H1 (cell line): ENCODE results near the gene CST8. TPM values are rescaled to one million over a fixed set of nuclear protein-coding genes. Genes with fewer than 3 reads are reported as not detected.
A peak's percentile ranks its signal among the peaks of the same experiment; 100 is the strongest.

Experiments used
- CTCF ChIA-PET: fragments of 300-600 bp; sonication (Branson Sonifier 250); formaldehyde crosslinking; loops from one replicate; lab custom pipeline; 2021; ENCODE audit not compliant: partially characterized antibody; lab: Charles Lee
- POLR2A ChIA-PET: fragments of 300-600 bp; sonication (Branson Sonifier 250); formaldehyde crosslinking; loops from one replicate; lab custom pipeline; 2021; ENCODE audit warnings: inconsistent platforms; ENCODE audit not compliant: partially characterized antibody; lab: Charles Lee
- DNase-seq, 2 experiments: peaks; one replicate each; pipeline versions ENCODE4 v3.0.0 to v3.0.0-alpha.2; 2010 to 2022; ENCODE audit warnings: low spot score in 2 of 2, low read depth in 1 of 2, mixed read lengths in 1 of 2
- FAIRE-seq: peaks from 2 replicates; lab custom pipeline; 2011; peaks lifted over from hg19 to GRCh38; lab: Jason Lieb, UNC
- H2AFZ ChIP-seq: 2 replicates; pipeline ENCODE4 v1.8.1; 2012; ENCODE audit warnings: low read length, inconsistent platforms
- H2AK5ac ChIP-seq: 2 replicates; pipeline ENCODE4 v1.6.1; 2013; ENCODE audit warnings: low read depth, low read length
- H2BK120ac ChIP-seq: replicated peaks from 2 replicates; pipeline ENCODE3; 2013; ENCODE audit warnings: low read depth, low read length, inconsistent platforms
- H2BK12ac ChIP-seq: 2 replicates; pipeline ENCODE4 v1.6.1; 2013; ENCODE audit warnings: low read depth, low read length
- H2BK15ac ChIP-seq: 2 replicates; pipeline ENCODE4 v1.6.1; 2013; ENCODE audit warnings: low read length
- H2BK20ac ChIP-seq: 2 replicates; pipeline ENCODE4 v1.6.1; 2013; ENCODE audit warnings: low read length
- H2BK5ac ChIP-seq: 2 replicates; pipeline ENCODE4 v1.6.1; 2013; ENCODE audit warnings: low read depth, low read length
- H3K14ac ChIP-seq: 2 replicates; pipeline ENCODE4 v1.6.1; 2013; ENCODE audit warnings: inconsistent platforms; ENCODE audit not compliant: insufficient read length
- H3K18ac ChIP-seq: 2 replicates; pipeline ENCODE4 v1.6.1; 2013; ENCODE audit warnings: low read length; ENCODE audit errors: extremely low read depth
- H3K23ac ChIP-seq: 2 replicates; pipeline ENCODE4 v1.6.1; 2013; ENCODE audit warnings: inconsistent platforms; ENCODE audit not compliant: insufficient read length
- H3K23me2 ChIP-seq: 2 replicates; pipeline ENCODE4 v1.6.1; 2013; ENCODE audit warnings: low read depth, low read length
- H3K27ac ChIP-seq: 2 replicates; pipeline ENCODE4 v1.6.1; 2011; ENCODE audit warnings: low read depth, low read length, inconsistent platforms
- H3K27me3 ChIP-seq, 4 experiments: replicated peaks in 1 of 4; 1 replicate in 1 of 4; 2 replicates in 3 of 4; pipeline versions ENCODE4 v1.6.1 to v1.8.1; 2011 to 2013; ENCODE audit warnings: low read length in 3 of 4, mild to moderate bottlenecking in 3 of 4, inconsistent platforms in 2 of 4, mixed read lengths in 2 of 4, moderate library complexity in 1 of 4; ENCODE audit not compliant: control insufficient read depth in 3 of 4, insufficient read depth in 3 of 4; ENCODE audit errors: extremely low read depth in 1 of 4
- H3K36me3 ChIP-seq, 4 experiments: 2 replicates each; pipeline versions ENCODE4 v1.6.1 to v1.8.1; 2011 to 2013; ENCODE audit warnings: mild to moderate bottlenecking in 4 of 4, low read length in 3 of 4, moderate library complexity in 2 of 4, control low read depth in 1 of 4, inconsistent platforms in 1 of 4; ENCODE audit not compliant: insufficient read depth in 4 of 4, control insufficient read depth in 2 of 4
- H3K4ac ChIP-seq: replicated peaks from 2 replicates; pipeline ENCODE3; 2013; ENCODE audit warnings: low read length, low read depth, mixed read lengths, inconsistent platforms; ENCODE audit not compliant: insufficient read length
- H3K4me1 ChIP-seq, 4 experiments: replicated peaks in 1 of 4; 1 replicate in 1 of 4; 2 replicates in 3 of 4; pipeline versions ENCODE4 v1.6.1 to v1.8.1; 2011 to 2013; ENCODE audit warnings: low read length in 3 of 4, inconsistent platforms in 2 of 4, mixed read lengths in 1 of 4; ENCODE audit not compliant: insufficient read depth in 4 of 4, control insufficient read depth in 3 of 4
- H3K4me2 ChIP-seq, 2 experiments: 2 replicates each; pipeline versions ENCODE4 v1.6.1 to v1.8.1; 2011 to 2013; ENCODE audit warnings: low read depth in 2 of 2, low read length in 2 of 2, control low read depth in 1 of 2, inconsistent platforms in 1 of 2, mild to moderate bottlenecking in 1 of 2; ENCODE audit not compliant: insufficient read depth in 1 of 2
- H3K4me3 ChIP-seq, 4 experiments: fragments of 200-600, 300-600 bp in 1 of 4; sonication (generic), shearing (Covaris generic), sonication (Bioruptor Twin) in 1 of 4; 2 replicates each; pipeline versions ENCODE4 v1.5.1 to v1.8.1; 2011 to 2016; ENCODE audit warnings: low read length in 4 of 4, low read depth in 3 of 4, control low read depth in 2 of 4, inconsistent platforms in 2 of 4, mild to moderate bottlenecking in 2 of 4, mixed read lengths in 1 of 4, moderate library complexity in 1 of 4; ENCODE audit not compliant: insufficient read depth in 2 of 4; ENCODE audit errors: extremely low read depth in 1 of 4
- H3K56ac ChIP-seq: replicated peaks from 2 replicates; pipeline ENCODE3; 2013; ENCODE audit warnings: low read depth, mild to moderate bottlenecking, mixed read lengths, low read length, inconsistent platforms; ENCODE audit not compliant: insufficient read length
- H3K79me1 ChIP-seq: 2 replicates; pipeline ENCODE4 v1.6.1; 2013; ENCODE audit warnings: low read depth, low read length, control low read depth
- H3K79me2 ChIP-seq, 2 experiments: 2 replicates each; pipeline versions ENCODE4 v1.6.1 to v1.8.1; 2012 to 2013; ENCODE audit warnings: low read length in 2 of 2, mild to moderate bottlenecking in 2 of 2, inconsistent platforms in 1 of 2; ENCODE audit not compliant: insufficient read depth in 2 of 2, control insufficient read depth in 1 of 2
- H3K9ac ChIP-seq, 4 experiments: replicated peaks in 1 of 4; 1 replicate in 1 of 4; 2 replicates in 3 of 4; pipeline versions ENCODE4 v1.6.1 to v1.8.1; 2011 to 2013; ENCODE audit warnings: low read depth in 3 of 4, low read length in 3 of 4, control low read depth in 2 of 4, mild to moderate bottlenecking in 2 of 4, moderate library complexity in 2 of 4, inconsistent platforms in 1 of 4; ENCODE audit errors: extremely low read depth in 1 of 4
- H3K9me3 ChIP-seq, 2 experiments: 2 replicates each; pipeline versions ENCODE4 v1.6.1 to v1.8.1; 2012 to 2013; ENCODE audit warnings: mild to moderate bottlenecking in 2 of 2, moderate library complexity in 2 of 2, control low read depth in 1 of 2, inconsistent platforms in 1 of 2, low read depth in 1 of 2, low read length in 1 of 2, mixed read lengths in 1 of 2; ENCODE audit not compliant: insufficient read depth in 2 of 2
- H4K20me1 ChIP-seq, 2 experiments: replicated peaks in 1 of 2; 2 replicates each; pipeline versions ENCODE3 to v1.8.1; 2011 to 2013; ENCODE audit warnings: inconsistent platforms in 2 of 2, low read length in 2 of 2, mild to moderate bottlenecking in 1 of 2; ENCODE audit not compliant: insufficient read depth in 2 of 2, control insufficient read depth in 1 of 2
- H4K5ac ChIP-seq: 2 replicates; pipeline ENCODE4 v1.6.1; 2013; ENCODE audit warnings: low read length, low read depth, mixed read lengths, inconsistent platforms; ENCODE audit not compliant: insufficient read length
- H4K8ac ChIP-seq: 2 replicates; pipeline ENCODE4 v1.8.0; 2013; ENCODE audit warnings: mild to moderate bottlenecking, moderate library complexity, low read length, inconsistent platforms; ENCODE audit not compliant: insufficient read depth; ENCODE audit errors: extremely low read depth
- H4K91ac ChIP-seq: replicated peaks from 2 replicates; pipeline ENCODE3; 2013; ENCODE audit warnings: low read length, mixed read lengths, inconsistent platforms; ENCODE audit not compliant: insufficient read length
- BACH1 ChIP-seq: IDR thresholded peaks from 2 replicates; pipeline ENCODE4 v1.6.1; 2012; ENCODE audit warnings: low read length, improper control_type of control experiment
- BCL11A ChIP-seq, 2 experiments: IDR thresholded peaks; one replicate each; pipeline ENCODE4 v1.6.1; 2011; ENCODE audit warnings: low read depth in 2 of 2, low read length in 2 of 2, mild to moderate bottlenecking in 2 of 2
- BRCA1 ChIP-seq: IDR thresholded peaks from 2 replicates; pipeline ENCODE4 v1.6.1; 2012; ENCODE audit warnings: low read depth, low read length, improper control_type of control experiment
- EGR1 ChIP-seq: IDR thresholded peaks from 2 replicates; pipeline ENCODE4 v1.6.1; 2011; ENCODE audit warnings: low read depth, low read length, borderline replicate concordance
- EZH2 ChIP-seq: fragments of 200-600 bp; sonication (generic); IDR thresholded peaks from 2 replicates; pipeline ENCODE4 v1.7.1; 2012; ENCODE audit warnings: low read depth, mild to moderate bottlenecking, moderate library complexity, low read length, inconsistent platforms; ENCODE audit not compliant: severe bottlenecking
- JUN ChIP-seq: IDR thresholded peaks from 2 replicates; pipeline ENCODE4 v1.6.1; 2011; ENCODE audit warnings: low read depth, mild to moderate bottlenecking, improper control_type of control experiment, low read length
- KDM4A ChIP-seq: IDR thresholded peaks from one replicate; pipeline ENCODE4 v1.7.1; 2012; ENCODE audit warnings: low read depth, mild to moderate bottlenecking, moderate library complexity, low read length, inconsistent platforms; ENCODE audit not compliant: severe bottlenecking
- KDM5A ChIP-seq: fragments of 200-600 bp; IDR thresholded peaks from 2 replicates; pipeline ENCODE4 v1.7.1; 2012; ENCODE audit warnings: mild to moderate bottlenecking, low read length, inconsistent platforms, mixed read lengths
- NANOG ChIP-seq: IDR thresholded peaks from 2 replicates; pipeline ENCODE4 v1.6.1; 2011; ENCODE audit warnings: low read length, low read depth, mild to moderate bottlenecking, inconsistent platforms; ENCODE audit not compliant: insufficient read depth, poor library complexity, severe bottlenecking
- POU5F1 ChIP-seq: IDR thresholded peaks from 2 replicates; pipeline ENCODE4 v1.6.1; 2011; ENCODE audit warnings: low read depth, mild to moderate bottlenecking, low read length, moderate library complexity
- SP2 ChIP-seq: IDR thresholded peaks from 2 replicates; pipeline ENCODE4 v1.6.1; 2012; ENCODE audit warnings: mild to moderate bottlenecking, low read length, inconsistent platforms
- SP4 ChIP-seq: IDR thresholded peaks from 2 replicates; pipeline ENCODE4 v1.6.1; 2012; ENCODE audit warnings: low read length, inconsistent platforms
- TAF7 ChIP-seq: optimal IDR thresholded peaks from 2 replicates; pipeline ENCODE3; 2011; ENCODE audit warnings: low read depth, mild to moderate bottlenecking, inconsistent platforms, low read length, moderate library complexity, borderline replicate concordance
- WGBS, 2 experiments: shearing (Covaris generic) in 1 of 2; methylation state at CpG; one replicate each; pipeline versions ENCODE4 v1.1.6 to v1.1.7; 2013 to 2015; ENCODE audit warnings: low lambda C conversion rate in 2 of 2, mixed read lengths in 2 of 2, inconsistent platforms in 1 of 2, low coverage in 1 of 2, missing lambda C conversion rate in 1 of 2; ENCODE audit not compliant: insufficient replicate concordance in 2 of 2, insufficient coverage in 1 of 2, insufficient read length in 1 of 2; ENCODE audit errors: extremely low coverage in 1 of 2, missing lambda C conversion rate in 1 of 2; 5-methylcytosine and 5-hydroxymethylcytosine counted together
- polyA plus RNA-seq, 7 experiments: library from polyadenylated mRNA; depleted of rRNA in 3 of 7; stranded (reverse) in 5 of 7; unstranded in 2 of 7; fragments of >200 nt in 5 of 7; fragments of 200-250 nt in 2 of 7; gene quantifications; 1 replicate in 5 of 7; 2 replicates in 1 of 7; 4 replicates in 1 of 7; pipeline versions ENCODE4 v1.2.1 to v1.2.3, GENCODE V29; 2011 to 2013; ENCODE audit warnings: missing spikeins in 2 of 7, mixed read lengths in 2 of 7
- total RNA-seq: library from RNA; stranded (reverse); fragmentation: NEBNext Ultra II Directional; extraction: Animal tissue kit (Norgen Biotek cat#: 25700); gene quantifications from 2 replicates; pipeline ENCODE4 v1.2.1, GENCODE V29; 2021

Gene CST8
- total and polyA plus RNA-seq, 2 of the 8 experiments (the other 6 are each of a cell fraction or from before 2014, with no cell fraction given), result not detected

- no peak overlapping the region for H2AFZ ChIP-seq
- peaks cover 0 to 3% (median 0%) of the 10 kb centered on the region in 4 experiments; a peak in 3 of 7 replicates for H3K4me1 ChIP-seq
- H2BK5ac ChIP-seq, result no peak overlapping the region
- H4K8ac ChIP-seq, result no peak overlapping the region
- H3K36me3 ChIP-seq, result no peaks in the 10 kb centered on the region
- no peak overlapping the region for H3K23ac ChIP-seq
- H2BK15ac ChIP-seq, result no peak overlapping the region
- TF ChIP-seq JUN (no peak), EZH2 (no peak), NANOG (no peak), BRCA1 (no peak), BACH1 (no peak), KDM4A (no peak), TAF7 (no peak), POU5F1 (no peak), BCL11A (IDR thresholded peaks at IDR 0.05; ENCODE audit: low read depth in 2 of 2, low read length in 2 of 2) (no peak), SP4 (no peak), KDM5A (no peak), EGR1 (no peak), SP2 (no peak)
- H2AK5ac ChIP-seq, result no peak overlapping the region
- no peak overlapping the region for H3K4me2 ChIP-seq
- peaks cover 8 to 15% of the 10 kb centered on the region in 2 experiments; a peak in 3 of 4 replicates for H3K9me3 ChIP-seq
- no peaks in the 10 kb centered on the region for H3K79me2 ChIP-seq
- CTCF ChIA-PET, result no interaction called here
- no peak overlapping the region for H2BK12ac ChIP-seq
- no peak overlapping the region for H3K56ac ChIP-seq
- H3K27ac ChIP-seq, result no peak overlapping the region
- H4K20me1 ChIP-seq, result peaks cover 0 to 1% of the 10 kb centered on the region in 2 experiments
- FAIRE-seq (no peak), DNase-seq (no peak)
- H3K27me3 ChIP-seq, result no peaks in the 10 kb centered on the region
- H3K4ac ChIP-seq, result no peak overlapping the region
- 0 out of 2 replicates have a peak overlapping the region, but pooled peaks have one; percentile 34 for H2BK20ac ChIP-seq
- 95% methylated on average over 1 of the region's 1 CpG; no CpG with 5 or more reads in 1 of the 2 experiments for WGBS, 2 experiments
- H4K5ac ChIP-seq, result no peak overlapping the region
- no peaks in the 10 kb centered on the region for H3K79me1 ChIP-seq
- peak overlapping the region; percentile 59 for H4K91ac ChIP-seq
- no peak overlapping the region for H2BK120ac ChIP-seq
- H3K14ac ChIP-seq, result no peak overlapping the region
- POLR2A ChIA-PET, result no interaction called here
- H3K18ac ChIP-seq, result no peak overlapping the region
- H3K9ac ChIP-seq, result no peak overlapping the region
- H3K23me2 ChIP-seq, result peaks cover 3% of the 10 kb centered on the region; the same call in 1 of the 2 replicates
- H3K4me3 ChIP-seq, result no peak overlapping the region
These were observed 6.6 kb downstream of the CST8 start for GRCh38 chr20:23497536-23497935.
